ENCODE data around the gene ARID1A. TPM values are rescaled to one million over a fixed set of nuclear protein-coding genes. Genes with fewer than 3 reads are reported as not detected.
"Not testable (repeated sequence)": the region's sequence is repeated elsewhere in the genome, so short reads cannot be mapped to it uniquely, and the experiment has no call there.

ARID1A gene
- total RNA-seq, 1 donor from 2014 or later: 160 TPM

GRCh38 chr1:26721669-26722355 is 26.0 kb downstream of the ARID1A start:
- Mint-ChIP-seq H3K9me3 (no peaks in the 10 kb centered on the region), H3K27me3 (ENCODE audit: low read depth) (no peaks in the 10 kb centered on the region), H3K27ac (peak overlapping the region; percentile 97), H3K4me1 (peaks cover 68% of the 10 kb centered on the region), H3K4me3 (no peak overlapping the region), H3K36me3 (peaks cover 6% of the 10 kb centered on the region)
- DNase-seq (ENCODE audit: low spot score in 2 of 2, unreplicated experiment in 2 of 2): no peak
- no peak for TF ChIP-seq CTCF (IDR thresholded peaks at IDR 0.05; ENCODE audit: unreplicated experiment)

- Mint-ChIP-seq H3K4me3 (peak overlapping the region; percentile 42), H3K9me3 (no peaks in the 10 kb centered on the region), H3K27ac (peak overlapping the region; percentile 97), H3K36me3 (peaks cover 4% of the 10 kb centered on the region), H3K4me1 (peaks cover 71% of the 10 kb centered on the region), H3K27me3 (ENCODE audit: low read depth) (no peaks in the 10 kb centered on the region)
- TF ChIP-seq CTCF (IDR thresholded peaks at IDR 0.05; ENCODE audit: unreplicated experiment): no peak
- peak; percentile 62 to 70 for DNase-seq (ENCODE audit: low spot score in 2 of 2, unreplicated experiment in 2 of 2)
Measured at GRCh38 chr1:26723013-26723991, 27.5 kb downstream of the ARID1A start.

GRCh38 chr1:26724118-26724517 is 28.3 kb downstream of the ARID1A start:
- no peak for TF ChIP-seq CTCF (IDR thresholded peaks at IDR 0.05; ENCODE audit: unreplicated experiment)
- Mint-ChIP-seq H3K27ac (peak overlapping the region; percentile 97), H3K27me3 (ENCODE audit: low read depth) (no peaks in the 10 kb centered on the region), H3K36me3 (peaks cover 3% of the 10 kb centered on the region), H3K4me3 (no peak overlapping the region), H3K9me3 (no peaks in the 10 kb centered on the region), H3K4me1 (peaks cover 71% of the 10 kb centered on the region)
- DNase-seq (ENCODE audit: low spot score in 2 of 2, unreplicated experiment in 2 of 2): no peak

- DNase-seq (ENCODE audit: low spot score in 2 of 2, unreplicated experiment in 2 of 2): no peak
- no peaks in the 10 kb centered on the region for H3K9me3 Mint-ChIP-seq
- H3K27ac Mint-ChIP-seq: peak overlapping the region; percentile 97
- no peaks in the 10 kb centered on the region for H3K27me3 Mint-ChIP-seq (ENCODE audit: low read depth)
- peaks cover 72% of the 10 kb centered on the region for H3K4me1 Mint-ChIP-seq
- no peak for TF ChIP-seq CTCF (IDR thresholded peaks at IDR 0.05; ENCODE audit: unreplicated experiment)
- H3K36me3 Mint-ChIP-seq: peaks cover 5% of the 10 kb centered on the region
- no peak overlapping the region for H3K4me3 Mint-ChIP-seq
Measured at GRCh38 chr1:26724926-26725325, 29.1 kb downstream of the ARID1A start.

- Mint-ChIP-seq H3K27ac (peak overlapping the region; percentile 22), H3K4me1 (peaks cover 72% of the 10 kb centered on the region)
- not testable (repeated sequence) for H3K36me3 Mint-ChIP-seq; DNase-seq (ENCODE audit: low spot score in 2 of 2, unreplicated experiment in 2 of 2); H3K9me3 Mint-ChIP-seq; H3K4me3 Mint-ChIP-seq; H3K27me3 Mint-ChIP-seq (ENCODE audit: low read depth)
Measured at GRCh38 chr1:26725904-26726303, 30.1 kb downstream of the ARID1A start.

- H3K27me3 Mint-ChIP-seq (ENCODE audit: low read depth): no peaks in the 10 kb centered on the region
- no peak for TF ChIP-seq CTCF (IDR thresholded peaks at IDR 0.05; ENCODE audit: unreplicated experiment)
- H3K4me3 Mint-ChIP-seq: no peak overlapping the region
- peaks cover 10% of the 10 kb centered on the region for H3K36me3 Mint-ChIP-seq
- H3K9me3 Mint-ChIP-seq: no peaks in the 10 kb centered on the region
- peak overlapping the region; percentile 22 for H3K27ac Mint-ChIP-seq
- peaks cover 66% of the 10 kb centered on the region for H3K4me1 Mint-ChIP-seq
- DNase-seq (ENCODE audit: low spot score in 2 of 2, unreplicated experiment in 2 of 2): no peak
Measured at GRCh38 chr1:26726784-26727183, 31.0 kb downstream of the ARID1A start.

Measured in mesothelial cell of epicardium (in vitro differentiated cells).